Choroid plexus epithelial cell (primary cell): ENCODE measurements around the gene CSTPP1.

ENCODE experiments used
- DNase-seq: peaks from one replicate; pipeline ENCODE4 v3.0.0-alpha.2; 2010; ENCODE audit warnings: low read depth
- H3K4me3 ChIP-seq: 2 replicates; pipeline ENCODE4 v1.5.1; 2011; ENCODE audit warnings: low read depth, mild to moderate bottlenecking, control low read depth, low read length, moderate library complexity
- CTCF ChIP-seq: conservative IDR thresholded peaks from 2 replicates; pipeline ENCODE4 v1.5.1; 2011; ENCODE audit warnings: low read depth, mild to moderate bottlenecking, control low read depth, inconsistent platforms, low read length, moderate library complexity

The CSTPP1 gene

GRCh38 chr11:47178316-47178715 is 241.8 kb downstream of the CSTPP1 start:
- TF ChIP-seq CTCF = no peak
- DNase-seq = no peak
- H3K4me3 ChIP-seq = no peak overlapping the region

- no peak overlapping the region for H3K4me3 ChIP-seq
- DNase-seq = no peak
- TF ChIP-seq CTCF = no peak
Measured at GRCh38 chr11:47178737-47179654, 242.4 kb downstream of the CSTPP1 start.

- TF ChIP-seq CTCF = peak; percentile 83
- H3K4me3 ChIP-seq = no peak overlapping the region
- DNase-seq = peak; percentile 63
Measured at GRCh38 chr11:47179655-47179991, 243.1 kb downstream of the CSTPP1 start.

GRCh38 chr11:47180006-47180787 is 243.6 kb downstream of the CSTPP1 start:
- H3K4me3 ChIP-seq = no peak overlapping the region
- no peak for TF ChIP-seq CTCF
- DNase-seq = no peak

GRCh38 chr11:47181271-47181670 is 244.7 kb downstream of the CSTPP1 start:
- no peak for DNase-seq
- no peak for TF ChIP-seq CTCF

GRCh38 chr11:47182380-47182779 is 245.8 kb downstream of the CSTPP1 start:
- no peak overlapping the region for H3K4me3 ChIP-seq
- TF ChIP-seq CTCF = no peak
- DNase-seq = no peak

More at GRCh38 chr11:47181271-47181670, 244.7 kb downstream of the CSTPP1 start:
- H3K4me3 ChIP-seq = no peak overlapping the region
